ENCODE measurements around the gene PPP6R2. TPM values are rescaled to one million over a fixed set of nuclear protein-coding genes. Genes with fewer than 3 reads are reported as not detected.

The PPP6R2 gene
- total RNA-seq, 1 experiment from 2014 or later = 42.6 TPM

DNA sequence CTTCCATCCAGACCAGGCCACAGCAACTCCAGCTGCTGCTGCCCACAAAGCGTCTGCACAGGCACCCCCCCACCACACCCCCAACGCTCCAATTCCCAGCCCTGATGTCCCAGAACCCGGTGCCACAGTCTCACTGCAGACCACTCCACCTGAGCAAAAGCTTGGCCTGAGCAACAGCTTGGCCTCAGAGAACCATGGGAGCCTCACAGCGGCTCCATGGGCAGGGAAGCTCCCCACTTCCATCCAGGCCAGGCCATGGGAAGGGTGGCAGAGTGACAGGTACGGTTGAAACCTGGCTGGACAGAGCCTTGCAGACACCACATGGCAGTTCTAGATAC is 48.8 kb upstream of the PPP6R2 start:
- peak overlapping the region; percentile 5 for H2BK12ac ChIP-seq (ENCODE audit: insufficient read length, low read depth, low read length)
- H3K79me2 ChIP-seq (ENCODE audit: insufficient read depth, low read length) = peaks cover 3% of the 10 kb centered on the region; the same call in 1 of the 2 replicates
- Mint-ChIP-seq H3K4me3 (no peak overlapping the region; a peak in 1 of 5 replicates), H3K36me3 (ENCODE audit: insufficient read depth in 1 of 3, low read depth in 3 of 3) (peaks cover 2 to 5% (median 4%) of the 10 kb centered on the region in 3 experiments; a peak in 4 of 7 replicates), H3K4me1 (peaks cover 18 to 30% of the 10 kb centered on the region in 2 experiments), H3K9me3 (no peaks in the 10 kb centered on the region; a peak in 1 of 5 replicates), H3K27ac (peak overlapping the region; percentile 55 to 89 (median 84); a peak in 3 of 7 replicates), H3K27me3 (ENCODE audit: low read depth) (no peaks in the 10 kb centered on the region)
- H2BK15ac ChIP-seq (ENCODE audit: low read depth, low read length) = no peak overlapping the region; the same call in 1 of the 2 replicates
- H3K23ac ChIP-seq (ENCODE audit: insufficient read length, low read depth, low read length) = no peak overlapping the region
- H3K14ac ChIP-seq (ENCODE audit: insufficient read depth, low read length) = no peak overlapping the region; the same call in 1 of the 2 replicates
- H4K20me1 ChIP-seq (ENCODE audit: control insufficient read depth, insufficient read depth, insufficient read length) = no peaks in the 10 kb centered on the region
- no peak overlapping the region for H2AFZ ChIP-seq (ENCODE audit: low read length)
- H4K8ac ChIP-seq (replicated peaks; ENCODE audit: insufficient read length, low read depth, low read length) = no peak overlapping the region
- no peaks in the 10 kb centered on the region for H3K23me2 ChIP-seq (ENCODE audit: insufficient read length, low read depth, low read length, poor library complexity, severe bottlenecking)
- no peak overlapping the region for H2AK5ac ChIP-seq (ENCODE audit: insufficient read length, low read length)
- TF ChIP-seq, protein P1, sequence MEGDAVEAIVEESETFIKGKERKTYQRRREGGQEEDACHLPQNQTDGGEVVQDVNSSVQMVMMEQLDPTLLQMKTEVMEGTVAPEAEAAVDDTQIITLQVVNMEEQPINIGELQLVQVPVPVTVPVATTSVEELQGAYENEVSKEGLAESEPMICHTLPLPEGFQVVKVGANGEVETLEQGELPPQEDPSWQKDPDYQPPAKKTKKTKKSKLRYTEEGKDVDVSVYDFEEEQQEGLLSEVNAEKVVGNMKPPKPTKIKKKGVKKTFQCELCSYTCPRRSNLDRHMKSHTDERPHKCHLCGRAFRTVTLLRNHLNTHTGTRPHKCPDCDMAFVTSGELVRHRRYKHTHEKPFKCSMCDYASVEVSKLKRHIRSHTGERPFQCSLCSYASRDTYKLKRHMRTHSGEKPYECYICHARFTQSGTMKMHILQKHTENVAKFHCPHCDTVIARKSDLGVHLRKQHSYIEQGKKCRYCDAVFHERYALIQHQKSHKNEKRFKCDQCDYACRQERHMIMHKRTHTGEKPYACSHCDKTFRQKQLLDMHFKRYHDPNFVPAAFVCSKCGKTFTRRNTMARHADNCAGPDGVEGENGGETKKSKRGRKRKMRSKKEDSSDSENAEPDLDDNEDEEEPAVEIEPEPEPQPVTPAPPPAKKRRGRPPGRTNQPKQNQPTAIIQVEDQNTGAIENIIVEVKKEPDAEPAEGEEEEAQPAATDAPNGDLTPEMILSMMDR (conservative IDR thresholded peaks at IDR 0.05) = no peak
- no peaks in the 10 kb centered on the region for H3K27me3 ChIP-seq (ENCODE audit: insufficient read depth, low read length)
- no peak overlapping the region for H2BK120ac ChIP-seq (ENCODE audit: low read depth, low read length, poor library complexity, severe bottlenecking)
- no peak overlapping the region; the same call in 1 of the 2 replicates for H3K4ac ChIP-seq (ENCODE audit: low read depth, low read length)
- H3K79me1 ChIP-seq (ENCODE audit: insufficient read depth, low read depth, low read length, poor library complexity, severe bottlenecking) = peaks cover 2% of the 10 kb centered on the region
- no peak for DNase-seq
- no peaks in the 10 kb centered on the region for H3K9me3 ChIP-seq (ENCODE audit: control insufficient read depth, low read depth, low read length)
- H2BK5ac ChIP-seq (ENCODE audit: insufficient read length, low read length) = no peak overlapping the region
- H3K4me2 ChIP-seq (ENCODE audit: insufficient read depth, insufficient read length, low read length) = no peak overlapping the region
- H4K5ac ChIP-seq (ENCODE audit: insufficient read length, low read depth, low read length) = no peak overlapping the region
- peak overlapping the region; percentile 5 for H4K91ac ChIP-seq (ENCODE audit: insufficient read length, low read depth, low read length)
- no peak overlapping the region for H3T11ph ChIP-seq (ENCODE audit: low read length)
- no peak overlapping the region for H3K56ac ChIP-seq (ENCODE audit: insufficient read length, low read depth, low read length)
- H3K9ac ChIP-seq (ENCODE audit: extremely low read depth, insufficient read length, low read length) = no peak overlapping the region
- no peak overlapping the region for H3K27ac ChIP-seq (ENCODE audit: insufficient read length, low read depth, low read length)
- H2BK20ac ChIP-seq (ENCODE audit: low read depth, low read length, poor library complexity, severe bottlenecking) = no peak overlapping the region
- H3K4me1 ChIP-seq (ENCODE audit: insufficient read depth, low read length) = no peaks in the 10 kb centered on the region
- no CpG with 5 or more reads among the region's 5 CpGs for WGBS (ENCODE audit: extremely low coverage, insufficient read length, low lambda C conversion rate)
- peak overlapping the region; percentile 38 for H3K18ac ChIP-seq (ENCODE audit: insufficient read length, low read depth, low read length)

Measured in H9 (cell line).